ENCODE results near the gene KLHL28.
A peak's percentile ranks its signal among the peaks of the same experiment; 100 is the strongest.

Gene KLHL28

DNA sequence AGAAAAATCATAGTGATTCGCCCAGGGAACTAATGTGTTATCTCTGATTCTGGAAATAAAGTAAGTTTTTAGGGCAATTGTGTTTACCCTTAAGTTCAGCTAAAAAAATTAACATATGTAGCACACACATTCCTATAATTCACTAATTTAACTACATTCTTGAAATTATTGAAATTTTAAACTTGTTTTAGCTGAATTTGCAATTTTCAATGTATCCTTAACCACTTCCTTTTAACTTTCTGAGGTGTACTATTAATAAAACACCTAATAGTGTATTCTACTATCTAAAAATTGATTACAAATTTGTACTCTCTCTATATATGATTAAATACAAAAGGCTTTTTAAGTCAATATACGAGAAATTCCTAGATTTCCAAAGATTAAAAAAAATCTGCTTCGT is 2.2 kb downstream of the KLHL28 start:
- DNase-seq = no peak

DNA sequence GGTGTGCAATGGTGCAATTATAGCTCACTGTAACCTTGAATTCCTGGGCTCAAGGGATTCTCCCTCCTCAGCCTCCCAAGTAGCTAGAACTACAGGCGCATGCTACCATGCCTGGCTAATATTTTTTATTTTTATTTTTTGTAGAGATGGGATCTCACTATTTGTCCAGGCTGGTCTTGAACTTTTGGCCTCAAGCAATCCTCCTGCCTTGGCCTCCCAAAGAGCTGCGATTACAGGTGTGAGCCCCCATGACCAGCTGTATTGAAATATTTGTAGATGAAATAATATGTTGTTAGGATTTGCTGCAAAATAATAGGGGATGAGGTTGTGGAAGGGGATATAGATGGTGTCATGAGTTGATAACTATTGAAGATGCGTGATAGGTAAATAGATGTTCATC is 4.9 kb downstream of the KLHL28 start:
- no peak for DNase-seq

DNA sequence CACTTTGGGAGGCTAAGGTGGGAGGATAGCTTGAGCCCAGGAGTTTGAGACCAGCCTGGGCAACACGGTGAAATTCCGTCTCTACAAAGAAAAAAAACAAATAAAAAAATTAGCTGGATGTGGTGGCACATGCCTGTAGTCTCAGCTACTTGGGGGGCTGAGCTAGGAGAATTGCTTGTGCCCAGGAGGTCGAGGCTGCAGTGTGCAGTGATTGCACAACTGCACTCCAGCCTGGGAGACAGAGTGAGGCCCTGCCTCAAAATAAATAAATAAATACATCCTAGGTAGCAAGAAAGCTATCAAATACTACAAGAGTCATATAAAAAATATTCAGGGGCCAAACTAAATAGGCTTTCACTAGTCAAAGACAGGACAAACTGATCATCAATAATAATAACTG is 6.2 kb downstream of the KLHL28 start:
- DNase-seq = no peak

DNA sequence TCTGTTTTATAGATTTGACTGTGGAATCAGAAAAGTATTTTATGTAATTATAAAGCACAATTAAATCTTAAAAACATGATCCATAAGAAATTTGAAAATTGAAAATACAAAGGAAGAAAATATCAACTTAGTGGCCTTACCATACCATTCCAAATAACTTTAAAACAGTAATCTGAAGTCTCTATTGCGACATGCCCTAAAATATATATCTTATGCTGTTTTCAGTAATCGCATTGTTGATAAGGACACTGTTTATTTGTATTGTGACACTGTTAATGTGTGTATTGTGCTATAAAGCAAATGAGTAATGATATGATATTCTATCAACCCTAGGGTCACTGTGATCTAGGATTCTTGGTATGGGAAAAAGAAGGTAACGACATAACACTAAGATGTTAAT is 7.0 kb downstream of the KLHL28 start:
- DNase-seq = no peak

DNA sequence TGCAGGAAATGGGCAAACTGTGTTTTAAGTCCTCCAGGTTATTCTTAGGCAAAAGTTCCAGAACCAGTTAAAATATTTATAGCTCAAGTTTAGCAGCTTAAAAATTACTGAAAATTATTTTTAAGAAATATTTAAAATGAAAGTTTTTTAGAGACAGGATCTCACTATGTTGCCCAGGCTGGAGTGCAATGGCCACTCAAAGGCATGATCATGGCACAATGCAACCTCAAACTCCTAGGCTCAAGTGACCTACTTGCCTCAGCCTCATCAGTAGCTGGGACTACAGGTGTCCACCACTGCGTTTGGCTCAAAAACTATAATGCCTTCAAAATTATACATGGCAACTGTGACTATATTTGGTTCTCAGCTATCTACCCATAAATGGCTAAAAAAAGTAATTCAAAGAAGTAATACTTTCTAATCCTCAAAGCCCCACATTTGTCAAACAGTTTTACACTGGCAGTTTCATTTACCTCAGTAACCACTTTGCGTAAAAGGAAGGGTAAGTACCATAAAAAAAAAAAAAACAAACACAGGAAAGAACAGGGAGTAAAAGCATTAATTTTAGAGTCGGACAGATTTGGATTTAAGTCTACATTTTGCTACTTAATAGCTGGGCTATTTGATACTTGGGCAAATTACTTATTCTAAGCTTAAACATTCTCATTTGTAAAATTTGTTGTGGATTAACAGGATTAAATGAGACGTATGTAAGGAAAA is 9.2 kb downstream of the KLHL28 start:
- DNase-seq = no peak

DNA sequence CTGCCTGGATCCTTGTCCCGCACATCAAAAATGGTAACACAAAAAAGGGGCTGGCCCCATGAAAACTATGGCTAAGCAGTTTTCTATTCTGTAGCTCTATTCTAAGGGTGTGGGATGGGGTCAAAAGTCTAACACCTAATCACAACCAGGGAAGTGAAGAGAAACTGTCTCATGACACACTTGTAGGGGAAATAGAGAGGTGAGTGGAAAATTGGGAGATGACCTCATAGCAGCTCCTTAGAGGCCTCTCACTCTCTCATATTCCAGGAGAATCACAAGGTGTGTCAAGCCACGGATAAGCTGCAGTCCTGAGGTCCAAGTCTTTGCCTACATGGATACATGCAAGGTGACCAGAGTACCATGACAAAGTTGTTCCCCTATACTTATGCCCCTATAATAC is 10.7 kb downstream of the KLHL28 start:
- DNase-seq = no peak

DNA sequence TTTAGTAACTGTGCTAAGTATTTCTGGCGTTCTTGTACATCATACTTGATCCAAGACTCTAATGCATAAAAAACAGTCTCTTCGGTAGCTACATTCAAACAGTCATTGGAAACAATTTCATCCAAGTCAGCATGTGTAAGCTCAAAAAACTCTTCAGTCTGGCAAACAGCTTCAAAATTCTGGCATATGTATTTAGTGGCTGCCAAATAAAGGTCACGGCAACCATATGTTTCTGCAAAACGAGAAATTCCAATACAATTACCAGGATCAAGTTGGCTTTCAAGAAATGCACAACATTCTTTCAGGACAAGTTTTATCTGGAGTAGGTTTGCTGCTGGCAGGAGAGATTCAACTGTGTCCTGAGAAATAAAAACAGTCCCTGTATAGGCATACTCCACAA is 16.5 kb downstream of the KLHL28 start:
- no peak for DNase-seq

DNA sequence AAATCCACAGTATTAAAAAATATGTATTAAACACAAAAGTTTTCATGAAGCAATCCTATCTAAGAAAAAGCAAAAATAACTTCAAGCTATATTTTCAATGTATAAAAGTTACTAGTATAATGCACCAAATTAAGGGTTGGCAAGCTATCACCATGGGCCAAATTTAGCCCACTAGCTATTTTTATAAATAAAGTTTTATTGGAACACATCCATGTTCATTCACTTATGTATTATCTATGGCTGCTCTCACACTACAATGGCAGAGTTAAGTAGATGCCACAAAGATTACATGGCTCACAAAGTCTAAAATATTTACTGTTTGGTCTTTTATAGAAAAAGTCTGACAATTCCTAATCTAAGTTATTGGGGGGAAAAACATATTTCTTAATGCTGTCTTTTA is 17.6 kb downstream of the KLHL28 start:
- DNase-seq = no peak

DNA sequence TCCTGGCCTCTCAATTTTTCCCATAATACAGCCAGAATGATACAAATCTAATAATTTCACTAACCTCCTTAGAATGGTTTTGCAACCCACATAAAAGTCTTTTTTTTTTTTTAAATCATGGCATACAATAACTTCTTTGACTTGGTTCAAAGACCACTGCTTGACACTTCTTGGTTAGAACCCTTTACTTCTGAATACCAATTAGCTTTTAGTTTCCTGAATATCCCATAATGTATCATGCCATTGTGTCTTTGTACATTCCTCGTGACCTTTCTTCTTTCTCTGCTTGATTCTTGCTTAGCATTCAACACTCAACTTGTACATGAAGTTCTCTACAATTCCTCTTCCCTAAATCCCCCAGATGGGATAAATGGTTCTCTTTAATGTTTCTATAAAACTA is 19.3 kb downstream of the KLHL28 start:
- no peak for DNase-seq

DNA sequence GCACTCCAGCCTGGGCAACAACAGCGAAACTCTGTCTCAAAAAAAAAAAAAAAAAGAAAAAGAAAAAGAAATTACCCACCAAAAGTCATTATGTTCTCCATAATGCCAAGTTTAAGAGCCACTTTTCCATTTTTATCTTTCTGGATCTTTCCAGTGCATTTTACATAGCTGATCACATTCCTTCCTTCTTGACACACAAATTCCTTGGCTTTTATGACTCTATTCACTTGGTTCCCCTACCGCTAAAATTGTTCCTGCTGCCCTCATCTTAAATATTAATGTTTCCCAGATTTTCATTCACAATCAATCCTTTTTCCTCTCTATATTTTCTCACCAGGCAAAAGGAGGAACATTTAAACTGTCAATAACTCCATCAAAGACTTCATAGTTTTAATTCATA is 20.2 kb downstream of the KLHL28 start:
- no peak for DNase-seq

DNA sequence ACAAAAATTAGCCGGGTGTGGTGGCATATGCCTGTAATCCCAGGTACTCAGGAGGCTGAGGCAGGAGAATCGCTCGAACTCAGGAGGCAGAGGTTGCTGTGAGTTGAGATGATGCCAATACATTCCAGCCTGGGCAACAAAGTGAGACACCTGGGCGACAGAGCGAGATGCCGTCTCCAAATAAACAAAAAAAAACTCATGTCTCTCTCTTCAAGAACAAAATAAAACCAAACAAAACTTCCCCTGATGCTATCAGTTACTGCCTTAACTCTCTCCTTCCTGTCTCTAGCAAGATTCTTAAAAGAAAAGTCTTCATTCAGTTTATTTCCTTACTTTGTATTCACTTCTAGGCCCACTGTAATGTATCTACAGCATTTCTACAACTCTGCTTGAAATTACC is 20.8 kb downstream of the KLHL28 start:
- DNase-seq = no peak

DNA sequence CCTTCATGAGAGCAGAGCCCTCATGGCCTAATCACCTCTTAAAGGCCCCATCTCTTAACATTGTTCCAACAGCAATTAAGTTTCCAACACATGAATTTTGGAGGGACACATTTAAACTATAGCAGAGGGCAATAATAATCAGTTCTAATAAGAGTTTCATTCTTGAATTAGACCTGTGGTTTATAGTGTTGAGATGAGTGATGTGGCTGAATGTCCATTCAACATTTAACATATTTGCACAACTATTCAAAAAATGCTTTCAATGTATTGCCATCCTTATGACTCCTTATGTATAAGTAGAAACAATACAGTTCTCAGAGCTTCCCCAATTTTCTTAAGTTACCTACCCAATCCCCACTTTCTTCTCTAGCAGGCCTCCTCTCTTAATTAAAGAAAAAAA is 21.5 kb downstream of the KLHL28 start:
- no peak for DNase-seq

DNA sequence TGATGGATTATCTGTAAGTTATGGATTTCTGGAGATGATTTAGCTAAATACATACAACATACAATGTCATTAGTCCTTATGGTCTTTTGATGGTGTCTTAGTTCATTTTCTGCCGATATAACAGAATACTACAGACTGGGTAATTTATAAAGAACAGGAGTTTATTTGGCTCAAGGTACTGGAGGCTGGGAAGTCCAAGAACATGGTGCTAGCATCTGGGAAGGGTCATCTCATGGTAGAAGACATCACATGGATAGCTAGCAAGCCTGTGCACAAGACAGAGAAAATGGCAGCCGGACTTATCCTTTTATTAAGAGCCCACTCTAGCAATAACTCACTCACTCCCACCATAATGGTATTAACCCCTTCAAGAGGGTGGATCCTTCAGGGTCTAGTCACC is 24.2 kb downstream of the KLHL28 start:
- no peak for DNase-seq

DNA sequence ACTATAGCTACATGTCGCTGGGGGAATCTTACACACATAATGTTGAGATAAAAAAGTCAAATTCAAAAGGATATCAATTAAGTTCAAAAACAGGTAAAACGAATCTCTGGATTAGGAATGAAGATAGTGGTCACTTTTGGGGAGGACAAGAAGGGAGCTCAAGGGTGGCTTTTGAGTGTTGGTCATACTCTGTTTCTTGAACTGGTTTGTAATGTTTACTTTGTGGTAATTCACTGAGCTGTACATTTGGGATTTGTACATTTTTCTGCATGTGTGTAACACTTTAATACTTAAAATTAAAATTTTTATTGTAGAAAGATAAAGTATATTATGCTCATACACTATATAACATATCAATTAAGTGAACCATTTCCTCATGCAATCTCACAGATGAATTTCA is 26.6 kb downstream of the KLHL28 start:
- DNase-seq = no peak

DNA sequence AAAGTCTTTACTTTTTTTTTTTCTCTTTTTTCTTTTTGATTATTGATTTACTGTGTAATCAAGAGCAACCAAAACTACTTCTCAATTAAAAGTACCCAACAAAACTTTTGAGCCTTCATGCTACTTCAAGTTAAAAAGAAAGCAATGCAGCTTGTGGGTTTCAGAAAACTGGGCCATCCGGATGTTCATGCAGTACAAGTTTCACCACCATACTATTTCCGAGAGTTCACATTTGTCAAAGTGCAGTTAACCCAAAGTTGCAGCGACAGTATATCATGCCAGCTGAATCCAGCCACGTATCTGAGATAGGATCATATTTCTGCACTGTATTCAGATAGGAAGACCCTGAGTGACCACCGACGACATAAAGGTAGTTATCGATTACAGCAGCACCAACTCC is 33.0 kb downstream of the KLHL28 start:
- no peak for DNase-seq

DNA sequence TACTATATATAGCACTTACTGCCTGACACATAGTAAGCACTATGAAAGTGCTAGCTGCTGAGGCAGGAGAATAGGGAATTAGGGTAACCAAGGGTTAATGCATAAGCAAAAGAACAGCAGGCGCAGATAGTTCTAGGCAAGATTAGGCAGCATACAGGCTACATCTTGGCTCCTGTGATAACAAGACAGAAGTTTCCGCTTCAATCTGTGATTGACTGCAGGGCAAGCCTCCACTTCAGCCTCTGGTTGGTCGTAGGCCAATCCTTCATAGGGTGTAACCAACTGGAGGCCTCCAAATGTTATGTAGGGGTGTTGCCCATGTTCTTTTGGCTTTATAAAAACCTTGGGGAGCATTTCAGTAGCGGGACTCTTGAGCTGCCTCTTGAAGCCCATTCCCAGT is 46.9 kb downstream of the KLHL28 start:
- DNase-seq = no peak

DNA sequence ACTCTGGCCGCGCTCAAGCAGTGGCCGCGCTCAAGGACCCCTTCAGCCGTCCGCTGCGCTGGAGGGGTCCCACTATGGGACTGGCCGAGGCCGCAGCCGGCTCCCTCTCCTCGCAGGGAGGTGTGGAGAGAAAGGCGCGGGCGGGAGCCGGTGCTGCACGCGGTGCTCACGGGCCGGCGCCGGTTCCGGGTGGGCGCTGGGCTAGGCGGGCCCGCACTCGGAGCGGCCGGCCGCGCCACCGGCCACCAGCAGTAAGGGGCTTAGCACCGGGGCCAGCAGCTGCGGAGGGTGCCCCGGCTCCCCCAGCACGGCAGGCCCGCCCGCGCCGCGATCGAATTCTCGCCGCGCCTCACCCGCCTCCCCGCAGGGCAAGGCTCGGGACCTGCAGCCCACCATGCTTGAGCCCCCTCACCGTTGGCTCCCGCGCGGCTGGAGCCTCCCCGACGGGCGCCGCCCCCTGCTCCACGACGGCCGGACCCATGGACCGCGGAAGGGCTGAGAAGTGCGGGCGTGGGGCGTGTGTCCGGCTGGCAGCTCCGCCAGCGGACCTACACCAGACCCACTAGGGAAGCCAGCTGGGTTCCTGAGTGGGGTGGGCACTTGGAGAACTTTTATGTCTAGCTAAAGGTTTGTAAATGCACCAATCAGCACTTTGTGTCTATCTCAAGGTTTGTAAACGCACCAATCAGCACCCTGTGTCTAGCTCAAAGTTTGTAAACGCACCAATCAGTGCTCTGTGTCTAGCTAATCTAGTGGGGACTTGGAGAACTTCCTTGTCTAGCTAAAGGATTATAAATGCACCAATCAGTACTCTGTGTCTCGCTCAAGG is 49.5 kb downstream of the KLHL28 start:
- DNase-seq = no peak

DNA sequence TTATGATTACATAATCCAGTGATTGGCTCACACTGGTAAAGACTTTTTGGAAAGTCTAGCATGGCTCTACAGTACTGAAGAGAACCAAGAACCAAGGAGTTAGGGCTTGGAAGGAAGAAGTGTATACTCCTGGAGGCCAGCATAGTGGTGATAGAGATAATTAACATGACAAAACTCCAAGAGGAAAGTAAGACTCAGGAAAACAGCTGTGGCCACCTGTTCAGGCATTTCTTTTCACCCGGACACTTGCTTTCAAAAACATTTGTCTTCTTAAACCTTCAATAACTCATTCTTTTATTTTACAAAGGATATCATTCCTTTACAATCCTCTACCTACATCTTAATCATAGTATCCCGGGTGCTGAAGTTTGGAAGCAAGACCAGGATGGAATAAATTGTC is 50.9 kb downstream of the KLHL28 start:
- no peak for DNase-seq

DNA sequence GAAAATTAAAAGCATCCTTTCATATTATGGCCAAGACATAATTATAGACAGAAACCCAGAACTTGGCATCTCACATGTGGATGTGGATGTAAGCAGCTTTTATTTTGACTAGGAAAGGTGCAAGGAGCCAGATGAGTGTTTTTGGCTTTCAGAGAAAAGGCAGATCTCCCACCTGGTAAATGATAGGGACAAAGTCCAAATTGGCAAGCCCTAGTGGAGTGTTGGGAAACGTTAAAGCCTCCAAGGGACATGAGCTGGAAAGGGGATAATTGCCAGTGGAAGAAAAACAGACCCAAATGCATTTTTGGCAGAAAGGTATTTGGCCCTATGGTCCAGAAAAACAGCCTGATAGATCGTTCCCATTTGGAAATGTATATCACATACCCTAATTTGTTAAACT is 60.1 kb downstream of the KLHL28 start:
- no peak for DNase-seq

DNA sequence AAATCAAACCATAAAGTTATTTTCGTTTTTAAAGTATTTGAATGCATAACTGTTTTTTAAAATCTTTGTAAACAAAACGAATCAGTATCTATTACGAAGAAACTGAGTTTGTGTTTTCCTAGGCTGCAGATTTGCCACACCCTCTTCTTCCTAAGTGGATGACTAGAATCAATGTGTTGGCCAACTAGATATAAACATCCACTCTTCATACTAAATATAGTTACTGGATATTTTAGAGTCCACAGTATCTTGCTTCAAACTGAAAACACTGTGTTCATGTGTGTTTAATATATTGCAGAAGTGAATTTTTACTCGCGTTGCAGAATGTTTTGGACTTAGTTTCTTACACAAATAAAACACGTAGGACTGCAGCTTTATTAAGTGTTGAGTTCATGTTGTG is 63.2 kb downstream of the KLHL28 start:
- no peak for DNase-seq

DNA sequence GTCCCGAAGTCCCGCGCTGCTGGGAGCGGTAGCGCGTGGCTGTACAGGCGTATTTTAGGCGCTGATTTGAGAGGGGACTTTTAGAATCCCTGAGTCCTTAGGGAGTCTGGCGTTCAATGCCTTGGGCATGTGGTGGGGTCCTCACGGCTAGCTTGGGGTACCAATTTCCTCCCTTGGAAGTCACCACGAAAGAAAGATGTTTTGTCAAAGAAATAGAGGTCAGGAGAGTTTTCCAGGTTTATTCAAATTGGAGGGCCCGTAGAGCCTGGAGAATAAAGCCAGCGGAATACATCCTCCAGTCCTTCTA is 63.9 kb downstream of the KLHL28 start:
- DNase-seq = no peak

DNA sequence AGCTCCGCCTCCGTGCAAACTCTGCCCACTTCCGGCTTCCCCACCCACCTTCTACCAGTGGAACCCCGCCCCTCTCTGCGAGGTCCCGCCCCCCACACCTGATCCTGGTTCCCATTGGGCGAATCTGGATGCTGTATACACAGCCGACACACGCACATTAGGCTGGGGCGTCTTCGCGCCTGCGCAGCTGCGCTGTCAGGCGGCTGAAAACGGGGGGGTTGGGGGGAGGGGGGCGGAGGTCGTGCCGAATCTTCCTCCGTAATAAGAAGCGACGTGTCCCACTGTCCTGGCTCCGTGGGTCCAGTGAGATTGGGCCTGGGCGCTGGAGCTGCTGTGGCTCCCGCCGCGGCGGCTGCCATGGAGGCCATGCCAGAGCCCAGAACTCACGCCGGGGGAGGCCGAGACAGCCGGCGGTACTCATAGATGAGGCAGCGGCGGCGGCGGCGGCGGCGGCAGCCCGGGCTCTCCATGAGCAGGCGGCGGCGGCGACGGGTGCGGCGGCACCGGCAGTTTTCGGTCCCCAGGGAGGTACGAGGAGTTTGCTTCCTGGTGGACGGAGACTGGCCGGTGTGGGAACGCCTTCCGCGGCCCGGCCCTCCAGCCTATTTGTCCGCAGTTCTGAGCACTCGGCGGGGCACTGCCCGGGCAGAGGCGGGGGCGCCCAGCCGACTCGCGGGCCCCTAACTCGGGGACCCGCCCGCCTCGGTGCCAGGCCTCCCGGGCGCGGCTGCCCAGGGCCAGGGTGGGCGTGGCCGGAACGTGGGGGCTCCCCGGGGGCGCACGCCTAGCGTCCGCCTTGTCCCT is 64.5 kb downstream of the KLHL28 start:
- peak; percentile 76 to 83 for DNase-seq

DNA sequence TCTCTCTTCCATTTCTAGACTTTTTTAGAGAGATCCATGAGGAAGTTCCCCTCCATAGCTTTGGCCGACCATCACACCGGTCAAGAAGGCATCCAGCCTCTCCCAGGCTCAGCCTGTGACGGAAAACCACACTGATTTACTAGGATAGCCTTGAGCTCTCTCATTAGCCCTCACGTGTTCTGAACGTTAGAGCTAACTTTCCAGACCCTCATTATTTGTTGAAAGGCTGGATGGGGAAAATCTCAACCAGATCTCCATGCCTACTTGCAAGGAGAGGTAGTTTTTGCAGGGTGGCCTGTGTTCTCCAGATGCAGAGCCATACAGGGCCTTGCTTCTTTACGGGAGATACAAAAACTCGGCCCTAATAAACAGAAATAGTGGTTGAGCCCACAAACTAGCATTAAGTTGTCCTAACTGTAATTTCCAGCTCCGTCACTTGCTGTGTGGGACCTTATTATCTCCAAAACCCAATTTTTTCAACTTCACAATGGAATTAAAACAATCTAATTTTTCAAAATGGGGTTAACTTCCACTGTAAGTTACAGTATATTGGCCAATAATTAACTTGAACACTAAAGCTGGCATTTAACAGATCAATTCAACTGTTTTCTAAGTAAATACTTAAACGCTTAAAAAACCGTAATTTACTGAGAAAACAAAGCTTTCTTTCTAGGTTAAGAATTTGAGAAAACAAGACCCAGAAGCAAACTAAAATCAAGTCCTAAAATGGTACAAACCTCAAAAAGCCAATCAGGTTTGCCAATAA is 65.3 kb downstream of the KLHL28 start:
- DNase-seq = no peak

All from cerebellar nuclear complex (tissue), 1 donor.